GM12875 (cell line): ENCODE results near the gene CPA1.

Experiments
- H3K4me3 ChIP-seq: one replicate; pipeline ENCODE4 v1.5.1; 2011; ENCODE audit warnings: low read depth, low read length, control low read depth
- CTCF ChIP-seq: IDR thresholded peaks from 2 replicates; pipeline ENCODE4 v1.5.1; 2011; ENCODE audit warnings: low read depth, mild to moderate bottlenecking, control low read depth, inconsistent platforms, low read length, moderate library complexity, borderline replicate concordance; ENCODE audit not compliant: insufficient read depth

CPA1 gene

DNA sequence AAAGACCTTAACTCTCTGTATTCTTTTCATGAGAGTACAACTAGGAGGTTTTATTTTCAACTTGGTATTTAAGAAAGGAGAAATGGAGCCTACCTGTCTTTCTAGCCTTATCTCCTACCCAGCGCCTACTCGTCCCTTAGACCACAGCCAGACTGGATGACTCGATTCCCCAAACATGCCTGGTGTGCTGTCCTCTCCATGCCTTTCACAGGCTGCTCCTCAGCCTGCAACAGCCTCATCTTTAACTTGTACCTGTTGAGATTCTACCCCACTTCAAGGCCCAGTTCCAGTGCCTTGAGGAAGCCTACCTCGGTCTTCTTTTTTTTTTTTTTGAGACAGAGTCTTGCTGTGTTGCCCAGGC lies 29.4 kb downstream of the CPA1 start:
- no peak for TF ChIP-seq CTCF
- H3K4me3 ChIP-seq: no peak overlapping the region

- H3K4me3 ChIP-seq: no peak overlapping the region
- TF ChIP-seq CTCF: no peak
Observed at GRCh38 chr7:130410868-130411541, 30.7 kb downstream of the CPA1 start.

- no peak overlapping the region for H3K4me3 ChIP-seq
- TF ChIP-seq CTCF: no peak
Observed at GRCh38 chr7:130413201-130413600, 32.9 kb downstream of the CPA1 start.

- H3K4me3 ChIP-seq: no peak overlapping the region
- no peak for TF ChIP-seq CTCF
Observed at GRCh38 chr7:130415006-130415405, 34.7 kb downstream of the CPA1 start.

DNA sequence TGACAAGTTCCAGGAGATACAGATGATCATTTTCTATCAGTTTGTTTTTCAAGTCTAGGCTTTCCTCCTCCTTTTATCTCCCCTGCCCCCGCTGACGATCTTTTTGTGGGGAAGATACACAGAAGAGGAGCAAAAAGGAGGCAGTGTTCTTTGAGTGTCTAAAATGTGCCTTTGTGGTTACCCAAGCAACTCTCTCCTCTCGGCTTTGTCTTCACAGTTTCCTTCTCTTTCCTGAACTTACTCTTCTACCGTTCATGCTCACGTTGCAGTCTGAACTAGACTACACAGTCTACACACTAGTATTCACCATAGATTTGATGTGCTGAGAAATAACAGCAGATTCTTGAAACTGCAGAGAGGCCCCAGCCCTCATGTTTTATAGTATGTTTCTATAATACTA lies 36.9 kb downstream of the CPA1 start:
- H3K4me3 ChIP-seq: no peak overlapping the region
- TF ChIP-seq CTCF: no peak

GRCh38 chr7:130418306-130418705 lies 38.0 kb downstream of the CPA1 start:
- TF ChIP-seq CTCF: no peak
- no peak overlapping the region for H3K4me3 ChIP-seq

GRCh38 chr7:130419658-130420057 lies 39.4 kb downstream of the CPA1 start:
- H3K4me3 ChIP-seq: no peak overlapping the region
- no peak for TF ChIP-seq CTCF
